Activated T-cell treated with anti-CD3 and anti-CD28 coated beads for 48 hours (primary cell): ENCODE measurements around the gene STMN1.

ENCODE experiments used
- DNase-seq: peaks from one replicate; pipeline ENCODE4 v3.0.0-alpha.2; 2020; ENCODE audit warnings: low read depth

Gene STMN1

GRCh38 chr1:25922056-25922970, 16.1 kb upstream of the STMN1 start:
- peak; percentile 32 for DNase-seq

GRCh38 chr1:25918615-25919014, 12.4 kb upstream of the STMN1 start:
- no peak for DNase-seq

GRCh38 chr1:25917996-25918395, 11.8 kb upstream of the STMN1 start:
- no peak for DNase-seq

GRCh38 chr1:25916460-25916859, 10.2 kb upstream of the STMN1 start:
- no peak for DNase-seq

- DNase-seq: no peak
These were observed 8.1 kb upstream of the STMN1 start for GRCh38 chr1:25914074-25914995.

- DNase-seq: no peak
These were observed 7.0 kb upstream of the STMN1 start for GRCh38 chr1:25913206-25913605.

GRCh38 chr1:25912076-25912831, 6.0 kb upstream of the STMN1 start:
- no peak for DNase-seq

GRCh38 chr1:25911162-25911561, 4.9 kb upstream of the STMN1 start:
- DNase-seq: no peak

- no peak for DNase-seq
These were observed 2.8 kb upstream of the STMN1 start for GRCh38 chr1:25909040-25909439.

GRCh38 chr1:25908161-25908560, 1.9 kb upstream of the STMN1 start:
- DNase-seq: no peak

- no peak for DNase-seq
These were observed 1.4 kb upstream of the STMN1 start for GRCh38 chr1:25907601-25908000.

GRCh38 chr1:25906644-25907300, 553 bp upstream of the STMN1 start:
- DNase-seq: no peak

- DNase-seq: peak; percentile 97
These were observed 1.1 kb downstream of the STMN1 start for GRCh38 chr1:25904943-25905679.

- no peak for DNase-seq
These were observed 2.2 kb downstream of the STMN1 start for GRCh38 chr1:25903986-25904385.

- DNase-seq: no peak
These were observed 3.8 kb downstream of the STMN1 start for GRCh38 chr1:25902462-25902861.

- DNase-seq: no peak
These were observed 6.0 kb downstream of the STMN1 start for GRCh38 chr1:25900219-25900618.

- DNase-seq: no peak
These were observed 6.4 kb downstream of the STMN1 start for GRCh38 chr1:25899792-25900191.

GRCh38 chr1:25898223-25899015, 7.8 kb downstream of the STMN1 start:
- DNase-seq: no peak

- no peak for DNase-seq
These were observed 8.5 kb downstream of the STMN1 start for GRCh38 chr1:25897754-25898153.

GRCh38 chr1:25896266-25896665, 10.0 kb downstream of the STMN1 start:
- no peak for DNase-seq
